AG04450 (cell line): ENCODE measurements around the gene LIMS2. TPM values are rescaled to one million over a fixed set of nuclear protein-coding genes. Genes with fewer than 3 reads are reported as not detected.

Experiments
- CTCF ChIA-PET: fragments of 300-600, 350-600 bp; formaldehyde crosslinking; extraction: SDS; loops from one replicate; lab custom pipeline; 2022; ENCODE audit warnings: antibody characterized with exemption, inconsistent platforms; lab: Charles Lee
- POLR2A ChIA-PET: fragments of 350-600 bp; formaldehyde crosslinking; extraction: SDS; loops from one replicate; lab custom pipeline; 2021; ENCODE audit warnings: antibody characterized with exemption, inconsistent platforms; lab: Yijun Ruan, JAX
- DNase-seq: peaks from one replicate; pipeline ENCODE4 v3.0.0-alpha.2; 2011; ENCODE audit warnings: low read depth, low spot score
- H3K27ac ChIP-seq: one replicate; pipeline ENCODE4 v1.5.1; 2012; ENCODE audit warnings: low read depth, low read length, control low read depth
- H3K27me3 ChIP-seq: one replicate; pipeline ENCODE4 v1.6.0; 2012; ENCODE audit warnings: low read length; ENCODE audit not compliant: control insufficient read depth, insufficient read depth
- H3K4me3 ChIP-seq: 2 replicates; pipeline ENCODE4 v1.5.1; 2011; ENCODE audit warnings: mild to moderate bottlenecking, low read depth, low read length, control low read depth
- H3K9me3 ChIP-seq: 2 replicates; pipeline ENCODE4 v1.5.1; 2012; ENCODE audit warnings: low read length; ENCODE audit not compliant: control insufficient read depth, insufficient read depth
- CTCF ChIP-seq: IDR thresholded peaks from 2 replicates; pipeline ENCODE4 v1.5.1; 2011; ENCODE audit warnings: low read depth, low read length, control low read depth, inconsistent platforms
- polyA plus RNA-seq: library from polyadenylated mRNA; depleted of rRNA; stranded (reverse); fragments of >200 nt; gene quantifications from 2 replicates; pipeline ENCODE4 v1.2.3, GENCODE V29; 2011

LIMS2 gene
- polyA plus RNA-seq, 1 experiment: 6.3 TPM

GRCh38 chr2:127641846-127642507 lies 33.4 kb downstream of the LIMS2 start:
- ChIA-PET POLR2A (no interaction called here), CTCF (no interaction called here)
- TF ChIP-seq CTCF: no peak
- Histone ChIP-seq H3K27ac (no peak overlapping the region), H3K4me3 (no peak overlapping the region), H3K27me3 (no peaks in the 10 kb centered on the region), H3K9me3 (no peaks in the 10 kb centered on the region; the same call in 1 of the 2 replicates)
- DNase-seq: no peak

GRCh38 chr2:127641133-127641532 lies 34.2 kb downstream of the LIMS2 start:
- H3K4me3 ChIP-seq: no peak overlapping the region
- no peak for TF ChIP-seq CTCF
- ChIA-PET POLR2A (no interaction called here), CTCF (no interaction called here)
- DNase-seq: no peak
- H3K9me3 ChIP-seq: no peaks in the 10 kb centered on the region; the same call in 1 of the 2 replicates
- H3K27ac ChIP-seq: no peak overlapping the region
- no peaks in the 10 kb centered on the region for H3K27me3 ChIP-seq

GRCh38 chr2:127640082-127641072 lies 35.0 kb downstream of the LIMS2 start:
- DNase-seq: no peak
- Histone ChIP-seq H3K27ac (no peak overlapping the region), H3K9me3 (no peaks in the 10 kb centered on the region; the same call in 1 of the 2 replicates), H3K4me3 (no peak overlapping the region), H3K27me3 (no peaks in the 10 kb centered on the region)
- peak; percentile 20; the same call in 1 of the 2 replicates for TF ChIP-seq CTCF
- ChIA-PET CTCF (no interaction called here), POLR2A (interaction anchor here (0.6 kb wide), 1 partner anchor 114 kb away, joined by 3 read pairs; the partner anchor contains the start of gene IWS1)

GRCh38 chr2:127639111-127639474 lies 36.2 kb downstream of the LIMS2 start:
- no peak for DNase-seq
- no peak overlapping the region for H3K27ac ChIP-seq
- H3K9me3 ChIP-seq: no peaks in the 10 kb centered on the region; the same call in 1 of the 2 replicates
- H3K4me3 ChIP-seq: no peak overlapping the region
- H3K27me3 ChIP-seq: no peaks in the 10 kb centered on the region
- TF ChIP-seq CTCF: no peak
- ChIA-PET CTCF (interaction anchor here (1.1 kb wide), 1 partner anchor 11 kb away, joined by 4 read pairs; no protein-coding TSS in a partner anchor), POLR2A (no interaction called here)
